CD4-positive, alpha-beta T cell treated with Interferon alpha-2 for 1 hour (primary cell): Measurements from ENCODE around the gene FNBP1.
A peak's percentile ranks its signal among the peaks of the same experiment; 100 is the strongest.
"Not testable (repeated sequence)": the region's sequence is repeated elsewhere in the genome, so short reads cannot be mapped to it uniquely, and the experiment has no call there.

Experiments
- DNase-seq, 2 donors: peaks; one replicate each; pipeline ENCODE4 v3.0.0-alpha.2; 2020 to 2022

FNBP1 gene

GRCh38 chr9:130020618-130021017, 22.4 kb downstream of the FNBP1 start:
- DNase-seq = no peak

DNA sequence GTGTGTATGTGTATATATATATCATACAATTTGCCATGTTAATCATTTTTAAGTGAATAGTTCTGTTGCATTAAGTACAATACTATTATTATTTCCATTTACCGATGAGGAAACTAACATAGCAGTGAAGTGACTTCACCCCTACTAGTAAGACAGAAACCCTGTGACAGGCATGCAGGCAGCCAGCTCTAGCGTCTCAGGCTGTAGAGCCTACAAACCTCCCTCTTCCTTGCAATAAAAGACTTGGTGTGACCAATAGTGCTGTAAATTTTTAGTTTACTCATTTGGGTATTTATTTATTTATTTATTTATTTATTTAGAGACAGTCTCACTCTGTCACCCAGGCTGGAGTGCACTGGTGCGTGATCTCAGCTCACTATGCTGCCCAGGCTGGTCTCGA, 24.7 kb downstream of the FNBP1 start:
- DNase-seq = no peak

- DNase-seq = not testable (repeated sequence)
Measured at GRCh38 chr9:130017510-130017909, 25.5 kb downstream of the FNBP1 start.

DNA sequence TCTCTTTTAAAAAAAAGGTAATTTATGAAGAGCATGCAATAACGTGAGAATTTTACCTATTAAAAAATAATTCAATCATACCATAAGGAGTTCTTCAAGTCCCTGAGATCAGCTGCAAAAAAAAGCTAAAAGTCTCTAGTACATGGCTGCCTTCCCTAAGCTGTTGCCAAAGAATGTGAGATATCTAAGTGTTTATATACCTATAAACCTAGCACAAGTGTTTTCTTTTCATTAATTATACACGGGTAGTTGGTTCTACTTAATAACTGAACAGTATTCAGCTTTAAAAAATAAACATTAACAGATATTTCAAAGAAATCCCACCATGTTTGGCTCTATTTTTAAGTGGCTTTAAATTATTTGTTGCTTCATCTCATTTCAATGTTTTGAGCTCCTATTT, 25.9 kb downstream of the FNBP1 start:
- no peak for DNase-seq

- no peak for DNase-seq
Measured at GRCh38 chr9:130015353-130016019, 27.5 kb downstream of the FNBP1 start.

DNA sequence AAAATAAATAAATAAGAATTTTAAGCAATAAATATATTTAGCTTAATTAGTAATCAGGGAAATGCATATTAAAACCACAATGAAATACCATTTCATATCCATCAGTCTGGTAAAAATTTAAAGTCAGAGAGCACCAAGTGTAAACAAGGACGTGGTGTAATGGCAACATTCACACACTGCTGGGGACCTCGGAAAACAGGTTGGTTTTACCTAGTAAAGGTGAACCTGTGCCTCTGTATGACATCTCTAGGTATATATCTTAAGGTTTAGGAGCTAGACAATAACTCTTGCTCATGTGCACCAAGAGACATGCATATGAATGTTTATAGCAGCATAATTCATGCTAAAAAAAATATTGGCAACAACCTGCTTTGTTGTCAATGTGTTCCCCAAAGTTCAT, 29.7 kb downstream of the FNBP1 start:
- DNase-seq = no peak

DNA sequence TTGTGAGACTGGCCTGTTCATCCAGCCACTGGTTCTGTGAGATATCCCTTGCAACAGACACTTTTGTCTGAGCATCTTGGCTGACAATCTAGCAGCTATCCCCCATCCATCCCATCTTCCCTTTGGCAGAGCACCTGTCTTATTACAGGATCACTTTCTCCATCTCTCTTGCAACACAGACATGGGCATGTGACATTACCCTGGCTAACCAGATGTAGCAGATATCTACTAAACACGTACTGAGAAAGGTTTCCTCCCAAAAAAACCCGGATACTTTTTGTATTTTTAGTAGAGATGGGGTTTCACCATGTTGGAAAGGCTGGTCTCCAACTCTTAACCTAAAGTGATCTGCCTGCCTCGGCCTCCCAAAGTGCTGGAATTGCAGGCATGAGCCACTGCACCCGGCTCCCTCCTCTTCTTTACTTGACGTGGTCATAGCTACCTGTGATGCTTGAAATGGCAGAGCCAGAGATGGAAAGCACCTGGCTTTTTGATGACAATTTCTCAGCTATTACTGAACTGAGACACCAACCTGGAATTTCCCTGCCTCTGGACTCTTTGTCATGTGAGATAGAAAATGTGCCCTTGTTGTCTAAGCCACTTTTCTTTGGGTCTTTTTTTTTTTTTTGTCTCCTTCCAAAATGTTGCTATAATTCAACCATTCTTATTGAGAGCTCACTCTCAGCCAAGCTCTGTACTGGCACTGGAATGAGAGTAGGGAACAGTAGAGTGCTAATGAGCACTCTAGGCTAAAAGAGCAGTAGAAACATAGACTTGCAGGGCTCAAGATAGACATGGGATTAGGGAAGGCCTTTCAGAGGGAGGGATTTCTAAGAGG, 32.6 kb downstream of the FNBP1 start:
- peak; percentile 68 to 86 for DNase-seq

GRCh38 chr9:130009546-130009945, 33.4 kb downstream of the FNBP1 start:
- not testable (repeated sequence) for DNase-seq

DNA sequence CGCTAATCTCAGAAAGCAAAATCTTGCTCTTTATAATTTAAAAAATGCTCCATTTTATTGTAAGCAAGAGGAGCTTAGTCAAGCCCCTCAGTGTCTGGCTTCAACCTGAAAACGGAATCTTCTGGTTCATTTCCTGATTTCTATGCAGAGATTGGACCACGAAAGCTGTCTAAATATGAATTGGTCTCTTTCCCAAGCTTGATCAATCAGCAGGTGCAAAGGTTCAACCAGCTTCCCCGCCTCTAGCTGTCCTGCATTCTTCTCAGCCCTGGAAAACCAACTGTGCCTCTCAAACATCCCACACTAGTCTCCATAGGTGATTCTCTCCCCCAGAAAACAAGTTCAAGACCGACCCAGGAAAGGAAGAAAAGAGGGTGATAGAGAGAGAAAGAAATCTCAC, 34.5 kb downstream of the FNBP1 start:
- no peak for DNase-seq

DNA sequence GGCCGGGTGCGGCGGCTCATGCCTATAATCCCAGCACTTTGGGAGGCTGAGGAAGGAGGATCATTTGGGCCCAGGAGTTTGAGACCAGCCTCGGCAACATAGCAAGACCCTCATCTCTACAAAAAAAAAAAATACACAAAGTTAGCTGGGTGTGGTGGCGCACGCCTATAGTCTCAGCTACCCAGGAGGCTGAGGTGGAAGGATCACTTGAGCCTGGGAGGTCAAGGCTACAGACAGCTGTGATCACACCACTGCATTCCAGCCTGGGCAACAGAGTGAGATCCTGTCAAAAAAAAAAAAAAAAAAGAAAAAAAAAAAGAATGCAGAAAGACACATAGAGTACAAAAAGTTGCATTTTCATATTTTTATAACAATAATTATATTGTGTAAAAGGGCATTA, 36.0 kb downstream of the FNBP1 start:
- not testable (repeated sequence) for DNase-seq

- no peak for DNase-seq
Measured at GRCh38 chr9:130003943-130004552, 38.9 kb downstream of the FNBP1 start.

- DNase-seq = no peak
Measured at GRCh38 chr9:130002320-130002719, 40.7 kb downstream of the FNBP1 start.

- DNase-seq = no peak
Measured at GRCh38 chr9:130001190-130001589, 41.8 kb downstream of the FNBP1 start.

GRCh38 chr9:129999141-129999510, 43.9 kb downstream of the FNBP1 start:
- DNase-seq = no peak

- no peak for DNase-seq
Measured at GRCh38 chr9:129998491-129999140, 44.4 kb downstream of the FNBP1 start.

GRCh38 chr9:129997706-129998105, 45.3 kb downstream of the FNBP1 start:
- DNase-seq = not testable (repeated sequence)

DNA sequence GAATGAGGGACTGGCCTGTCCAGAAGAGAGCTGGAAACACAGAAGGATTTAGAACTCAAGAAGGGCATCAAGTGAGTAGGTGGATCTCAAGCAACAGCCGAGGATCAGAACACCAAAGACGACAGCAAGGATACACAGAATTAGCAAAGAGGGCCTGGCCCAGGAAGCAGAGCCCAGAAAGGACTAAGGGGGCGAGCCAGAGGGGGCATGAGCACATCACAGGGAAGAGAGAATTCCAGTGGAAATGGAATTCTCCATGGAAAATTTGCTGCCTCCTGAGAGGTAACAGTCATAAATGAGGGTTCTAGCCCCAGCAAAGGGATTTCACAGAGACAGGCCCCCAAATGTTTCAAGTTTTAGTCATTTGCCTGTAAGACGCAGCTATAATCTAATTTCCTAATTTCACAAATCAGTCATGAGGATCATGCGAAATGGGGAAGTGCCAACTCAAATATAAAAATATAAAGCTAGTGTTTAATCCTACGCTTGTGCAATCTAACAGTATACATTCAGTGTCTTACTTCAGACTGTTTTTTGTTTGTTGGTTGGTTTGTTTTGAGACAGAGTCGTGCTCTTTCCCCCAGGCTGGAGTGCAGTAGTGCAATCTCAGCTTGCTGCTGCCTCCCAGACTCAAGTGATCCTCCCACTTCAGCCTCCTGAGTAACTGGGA, 46.7 kb downstream of the FNBP1 start:
- DNase-seq = no peak

DNA sequence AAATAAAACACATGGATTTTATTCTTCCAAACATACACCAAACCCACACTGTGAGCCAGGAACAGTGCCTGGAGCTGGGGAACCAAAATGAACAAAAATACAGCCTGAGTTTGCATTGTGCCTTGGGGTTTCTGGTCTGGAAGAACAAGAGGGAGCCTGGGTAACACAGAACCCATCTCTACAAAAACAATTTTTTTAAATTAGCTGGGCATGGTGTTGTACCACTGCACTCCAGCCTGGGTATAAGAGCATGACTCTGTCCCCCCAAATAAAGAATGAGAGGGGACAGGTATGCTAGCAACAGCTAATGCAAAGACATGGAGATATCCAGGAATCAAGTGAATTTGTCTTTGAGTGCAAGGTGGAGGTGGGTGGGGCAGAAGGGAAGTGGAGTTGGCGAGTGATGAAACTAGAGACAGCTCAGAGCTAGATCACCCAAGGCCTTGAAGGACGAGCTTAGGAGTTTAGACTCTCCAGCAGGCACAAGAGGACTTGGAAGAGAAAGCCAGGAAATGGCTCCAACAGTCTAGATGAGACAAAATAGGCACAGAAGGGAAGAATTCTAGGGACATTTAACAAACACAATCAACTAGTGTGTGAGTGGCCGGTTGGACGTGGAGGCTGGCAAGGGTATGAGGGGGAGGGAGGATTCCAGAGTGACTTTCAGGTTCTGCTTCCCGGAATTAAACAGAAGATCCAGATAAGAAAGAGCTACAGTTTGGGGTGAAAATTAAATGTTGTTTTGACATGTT, 47.4 kb downstream of the FNBP1 start:
- peak in 1 of 2 donors; percentile 43 for DNase-seq

DNA sequence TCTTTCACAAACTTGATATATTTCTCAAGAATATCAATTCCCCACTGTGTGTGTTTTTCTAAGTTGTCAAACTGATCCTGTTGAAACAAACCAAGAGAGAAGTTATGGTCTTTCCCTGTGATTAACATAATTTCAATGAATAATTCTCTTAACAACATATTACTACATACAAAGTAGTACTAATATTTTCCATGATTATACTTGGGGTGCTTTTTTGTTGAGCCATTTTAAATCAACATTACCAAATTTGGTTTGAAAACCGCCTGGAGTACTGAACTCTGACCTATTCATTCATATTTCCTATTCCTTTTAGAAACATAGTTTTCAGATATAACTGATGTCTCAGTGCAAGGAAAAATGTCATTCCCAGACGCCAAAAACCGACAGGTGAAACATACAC, 48.1 kb downstream of the FNBP1 start:
- DNase-seq = no peak

- not testable (repeated sequence) for DNase-seq
Measured at GRCh38 chr9:129991139-129991538, 51.9 kb downstream of the FNBP1 start.

GRCh38 chr9:129990269-129991010, 52.5 kb downstream of the FNBP1 start:
- DNase-seq = peak; percentile 41 to 65
